Stimulated activated CD8-positive, alpha-beta memory T cell treated with anti-CD3 and anti-CD28 coated beads, Interleukin-12 subunit alpha, Interleukin-12 subunit beta, amount 100 ng/mL, for 24 hours (primary cell): Measurements from ENCODE around the gene EPHB6.

Experiments used
- DNase-seq: peaks from one replicate; pipeline ENCODE4 v3.0.0-alpha.2; 2020; ENCODE audit errors: extremely low read depth

The EPHB6 gene

DNA sequence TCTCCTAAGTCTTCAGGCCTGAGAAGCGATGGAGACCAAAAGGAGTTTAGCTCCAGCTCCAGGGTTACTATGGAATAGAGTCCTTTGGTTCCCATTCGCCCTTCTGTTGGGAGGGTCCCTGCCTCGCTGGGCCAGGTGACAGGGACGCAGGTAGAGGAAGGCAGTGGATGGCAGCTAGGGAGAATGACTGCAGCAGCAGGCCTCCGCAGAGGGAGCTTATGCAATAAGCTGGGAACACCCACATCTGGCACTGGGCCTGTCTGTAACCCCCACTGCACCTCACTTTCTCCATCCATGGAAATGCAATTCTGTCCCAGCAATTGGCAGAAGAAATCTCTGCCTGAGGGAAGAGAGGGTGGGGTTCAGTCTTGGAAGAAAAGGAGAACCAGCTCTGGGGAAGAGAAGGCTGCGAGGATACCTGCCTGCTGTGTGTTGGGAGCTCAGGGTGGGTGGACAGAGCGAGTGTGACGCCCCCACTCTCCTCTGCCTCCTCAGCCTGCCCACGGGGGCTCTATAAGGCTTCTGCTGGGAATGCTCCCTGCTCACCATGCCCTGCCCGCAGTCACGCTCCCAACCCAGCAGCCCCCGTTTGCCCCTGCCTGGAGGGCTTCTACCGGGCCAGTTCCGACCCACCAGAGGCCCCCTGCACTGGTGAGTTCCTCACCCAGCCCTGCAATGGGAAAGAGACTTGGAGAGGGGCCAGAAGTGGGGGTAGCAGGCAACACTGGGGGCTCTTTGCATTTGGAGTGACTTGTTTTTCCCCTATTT, 10.3 kb downstream of the EPHB6 start:
- no peak for DNase-seq

DNA sequence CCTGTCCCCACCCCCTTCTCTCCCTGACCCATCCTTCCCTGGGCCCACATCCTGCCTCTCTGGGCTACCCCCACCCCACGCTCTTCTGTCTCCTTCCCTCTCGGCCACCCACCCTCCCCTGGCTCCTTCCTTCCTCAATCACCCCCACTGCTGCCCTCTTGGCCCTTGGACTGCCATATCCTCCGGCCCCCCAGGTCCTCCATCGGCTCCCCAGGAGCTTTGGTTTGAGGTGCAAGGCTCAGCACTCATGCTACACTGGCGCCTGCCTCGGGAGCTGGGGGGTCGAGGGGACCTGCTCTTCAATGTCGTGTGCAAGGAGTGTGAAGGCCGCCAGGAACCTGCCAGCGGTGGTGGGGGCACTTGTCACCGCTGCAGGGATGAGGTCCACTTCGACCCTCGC, 10.9 kb downstream of the EPHB6 start:
- no peak for DNase-seq

DNA sequence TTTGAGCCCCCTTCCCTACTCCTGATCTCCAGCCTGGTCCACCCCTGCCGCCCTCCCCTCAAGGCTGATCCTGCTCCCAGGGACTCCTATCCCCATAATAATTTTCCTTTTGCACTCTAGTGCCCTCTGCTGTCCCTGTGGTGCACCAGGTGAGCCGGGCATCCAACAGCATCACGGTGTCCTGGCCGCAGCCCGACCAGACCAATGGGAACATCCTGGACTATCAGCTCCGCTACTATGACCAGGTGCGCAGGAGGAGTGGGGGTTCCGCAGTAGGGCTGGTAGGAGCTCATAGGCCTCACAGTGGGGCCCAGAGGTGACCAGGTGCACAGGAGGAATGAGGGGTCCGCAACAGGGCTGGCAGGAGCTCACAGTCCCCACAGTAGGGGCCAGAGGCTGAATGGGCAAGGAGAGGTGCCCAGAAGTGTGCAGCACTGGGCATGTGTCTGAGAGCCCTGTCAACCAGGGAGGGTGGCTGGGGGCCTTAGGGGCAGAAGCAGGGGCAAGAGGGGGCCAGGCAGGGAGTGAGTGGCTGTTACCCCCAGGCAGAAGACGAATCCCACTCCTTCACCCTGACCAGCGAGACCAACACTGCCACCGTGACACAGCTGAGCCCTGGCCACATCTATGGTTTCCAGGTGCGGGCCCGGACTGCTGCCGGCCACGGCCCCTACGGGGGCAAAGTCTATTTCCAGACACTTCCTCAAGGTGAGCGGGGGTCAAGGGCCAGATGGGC, 11.7 kb downstream of the EPHB6 start:
- DNase-seq = no peak

DNA sequence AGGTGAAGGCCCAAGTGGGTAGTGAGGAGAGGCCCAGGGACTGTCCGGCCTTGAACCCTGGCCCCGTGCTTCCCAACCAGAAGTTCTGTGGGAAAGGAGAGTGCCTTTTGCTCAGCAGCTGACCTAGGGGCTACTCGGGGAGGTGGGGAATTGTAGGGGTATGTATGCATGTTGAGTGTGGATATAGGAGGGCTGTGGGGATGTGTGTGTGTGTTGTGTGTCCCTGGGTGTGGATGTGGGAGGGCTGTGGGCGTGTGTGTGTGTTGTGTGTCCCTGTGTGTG, 12.2 kb downstream of the EPHB6 start:
- DNase-seq = no peak

DNA sequence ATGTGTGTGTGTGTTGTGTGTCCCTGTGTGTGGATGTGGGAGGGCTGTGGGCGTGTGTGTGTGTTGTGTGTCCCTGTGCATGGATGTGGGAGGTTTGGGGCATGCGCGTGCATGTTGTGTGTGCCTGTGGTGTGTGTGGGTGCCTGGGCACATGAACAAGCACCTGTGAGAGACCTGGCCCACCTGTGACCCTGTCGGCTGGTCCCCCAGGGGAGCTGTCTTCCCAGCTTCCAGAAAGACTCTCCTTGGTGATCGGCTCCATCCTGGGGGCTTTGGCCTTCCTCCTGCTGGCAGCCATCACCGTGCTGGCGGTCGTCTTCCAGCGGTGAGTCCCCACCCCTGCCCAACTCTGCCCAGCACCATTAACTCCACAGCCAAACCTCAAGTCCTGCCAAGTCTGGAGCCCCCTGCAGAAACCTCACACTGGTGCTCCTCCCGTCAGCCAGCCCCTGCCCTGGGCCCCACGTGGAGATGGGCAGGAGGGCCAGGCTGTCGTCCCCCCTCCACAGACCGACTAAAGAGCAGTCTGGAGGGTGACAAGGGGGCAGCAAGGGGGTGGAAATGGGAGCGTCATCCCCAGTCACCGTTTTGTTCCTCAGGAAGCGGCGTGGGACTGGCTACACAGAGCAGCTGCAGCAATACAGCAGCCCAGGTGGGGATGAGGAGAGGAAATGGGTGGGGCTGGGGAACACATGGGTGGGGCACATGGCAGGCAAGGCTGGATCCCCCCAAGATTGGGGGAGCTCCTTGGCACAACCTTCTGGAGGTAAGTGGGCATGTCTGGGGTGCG, 12.7 kb downstream of the EPHB6 start:
- DNase-seq = no peak

DNA sequence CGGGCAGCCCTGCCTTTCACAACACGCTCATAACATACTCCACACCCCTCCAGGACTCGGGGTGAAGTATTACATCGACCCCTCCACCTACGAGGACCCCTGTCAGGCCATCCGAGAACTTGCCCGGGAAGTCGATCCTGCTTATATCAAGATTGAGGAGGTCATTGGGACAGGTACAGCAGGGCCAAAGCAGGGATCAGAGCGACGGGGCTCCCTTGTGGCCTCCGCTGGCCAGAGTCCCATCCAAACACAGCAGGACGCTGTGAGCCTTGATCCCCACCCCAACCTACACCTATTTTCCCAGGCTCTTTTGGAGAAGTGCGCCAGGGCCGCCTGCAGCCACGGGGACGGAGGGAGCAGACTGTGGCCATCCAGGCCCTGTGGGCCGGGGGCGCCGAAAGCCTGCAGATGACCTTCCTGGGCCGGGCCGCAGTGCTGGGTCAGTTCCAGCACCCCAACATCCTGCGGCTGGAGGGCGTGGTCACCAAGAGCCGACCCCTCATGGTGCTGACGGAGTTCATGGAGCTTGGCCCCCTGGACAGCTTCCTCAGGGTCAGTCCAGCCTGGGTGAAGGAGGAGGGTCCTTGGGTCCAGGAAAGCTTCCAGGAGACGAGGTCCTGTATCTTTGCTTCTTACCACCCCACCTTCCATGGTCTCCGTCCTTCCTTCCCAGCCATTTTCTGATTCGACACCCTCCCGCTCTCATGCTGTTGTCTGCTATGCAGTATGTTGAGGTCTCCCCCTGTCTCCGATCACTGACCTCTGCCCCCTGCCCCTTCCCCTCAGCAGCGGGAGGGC, 13.5 kb downstream of the EPHB6 start:
- no peak for DNase-seq

DNA sequence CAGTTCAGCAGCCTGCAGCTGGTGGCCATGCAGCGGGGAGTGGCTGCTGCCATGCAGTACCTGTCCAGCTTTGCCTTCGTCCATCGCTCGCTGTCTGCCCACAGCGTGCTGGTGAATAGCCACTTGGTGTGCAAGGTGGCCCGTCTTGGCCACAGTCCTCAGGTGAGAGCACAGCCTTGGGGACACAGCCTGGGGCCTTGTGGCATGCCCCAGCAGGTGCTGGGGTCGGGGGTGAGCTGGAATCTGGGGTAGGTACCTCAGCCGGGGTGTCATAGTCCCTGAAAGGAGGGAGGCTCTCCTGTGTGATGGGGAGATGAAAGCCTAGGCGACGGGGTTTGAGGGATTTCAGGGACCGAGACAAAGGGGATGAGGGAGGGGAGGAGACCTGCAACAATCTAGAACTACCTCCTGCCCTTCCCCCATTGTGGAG, 14.1 kb downstream of the EPHB6 start:
- DNase-seq = no peak

DNA sequence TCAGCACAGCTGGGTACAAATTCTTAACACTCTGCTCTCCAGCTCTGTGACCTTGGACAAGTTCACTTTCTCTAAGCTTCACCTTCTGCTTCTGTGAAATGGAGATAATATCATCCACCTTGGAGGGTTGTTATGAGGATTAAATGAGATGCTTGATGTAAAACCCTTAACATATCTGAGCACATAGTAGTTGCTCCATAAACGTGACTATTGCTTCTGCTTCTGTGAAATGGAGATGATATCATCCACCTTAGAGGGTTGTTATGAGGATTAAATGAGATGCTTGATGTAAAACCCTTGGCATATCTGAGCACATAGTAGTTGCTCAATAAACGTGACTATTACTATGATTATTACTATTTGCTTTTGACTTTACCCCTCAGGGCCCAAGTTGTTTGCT, 14.6 kb downstream of the EPHB6 start:
- no peak for DNase-seq

DNA sequence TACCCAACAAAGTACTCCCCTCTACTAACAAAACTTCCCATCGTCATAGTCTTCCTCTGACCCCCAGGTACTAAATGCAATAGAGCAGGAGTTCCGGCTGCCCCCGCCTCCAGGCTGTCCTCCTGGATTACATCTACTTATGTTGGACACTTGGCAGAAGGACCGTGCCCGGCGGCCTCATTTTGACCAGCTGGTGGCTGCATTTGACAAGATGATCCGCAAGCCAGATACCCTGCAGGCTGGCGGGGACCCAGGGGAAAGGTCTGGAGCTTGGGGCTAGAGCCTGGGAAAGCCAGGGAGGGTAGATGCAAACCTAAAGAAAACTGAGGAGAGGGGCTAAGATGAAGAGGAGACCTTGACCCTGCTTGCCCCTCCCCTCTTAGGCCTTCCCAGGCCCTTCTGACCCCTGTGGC, 15.3 kb downstream of the EPHB6 start:
- no peak for DNase-seq

DNA sequence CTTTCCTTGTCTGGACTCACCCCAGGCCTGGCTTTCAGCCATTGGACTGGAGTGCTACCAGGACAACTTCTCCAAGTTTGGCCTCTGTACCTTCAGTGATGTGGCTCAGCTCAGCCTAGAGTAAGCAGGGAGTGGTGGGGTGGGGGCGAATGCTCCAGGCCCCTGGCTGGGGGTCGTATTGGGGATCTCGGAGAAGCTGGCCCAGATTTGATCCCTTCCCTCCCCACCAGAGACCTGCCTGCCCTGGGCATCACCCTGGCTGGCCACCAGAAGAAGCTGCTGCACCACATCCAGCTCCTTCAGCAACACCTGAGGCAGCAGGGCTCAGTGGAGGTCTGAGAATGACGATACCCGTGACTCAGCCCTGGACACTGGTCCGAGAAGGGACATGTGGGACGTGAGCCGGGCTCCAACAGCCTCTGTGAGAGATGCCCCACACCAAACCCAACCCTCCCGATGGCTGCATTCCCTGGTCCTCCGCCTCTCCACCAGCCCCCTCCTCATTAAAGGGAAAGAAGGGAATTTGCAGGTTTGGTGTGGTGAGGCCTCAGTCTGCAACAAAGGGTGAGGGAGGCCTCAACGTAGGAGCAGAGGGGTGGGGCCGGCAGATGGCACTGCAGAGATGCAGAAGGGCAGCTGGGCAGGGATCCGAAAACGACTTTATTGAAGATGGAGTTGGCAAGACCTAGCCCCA, 15.8 kb downstream of the EPHB6 start:
- DNase-seq = no peak

DNA sequence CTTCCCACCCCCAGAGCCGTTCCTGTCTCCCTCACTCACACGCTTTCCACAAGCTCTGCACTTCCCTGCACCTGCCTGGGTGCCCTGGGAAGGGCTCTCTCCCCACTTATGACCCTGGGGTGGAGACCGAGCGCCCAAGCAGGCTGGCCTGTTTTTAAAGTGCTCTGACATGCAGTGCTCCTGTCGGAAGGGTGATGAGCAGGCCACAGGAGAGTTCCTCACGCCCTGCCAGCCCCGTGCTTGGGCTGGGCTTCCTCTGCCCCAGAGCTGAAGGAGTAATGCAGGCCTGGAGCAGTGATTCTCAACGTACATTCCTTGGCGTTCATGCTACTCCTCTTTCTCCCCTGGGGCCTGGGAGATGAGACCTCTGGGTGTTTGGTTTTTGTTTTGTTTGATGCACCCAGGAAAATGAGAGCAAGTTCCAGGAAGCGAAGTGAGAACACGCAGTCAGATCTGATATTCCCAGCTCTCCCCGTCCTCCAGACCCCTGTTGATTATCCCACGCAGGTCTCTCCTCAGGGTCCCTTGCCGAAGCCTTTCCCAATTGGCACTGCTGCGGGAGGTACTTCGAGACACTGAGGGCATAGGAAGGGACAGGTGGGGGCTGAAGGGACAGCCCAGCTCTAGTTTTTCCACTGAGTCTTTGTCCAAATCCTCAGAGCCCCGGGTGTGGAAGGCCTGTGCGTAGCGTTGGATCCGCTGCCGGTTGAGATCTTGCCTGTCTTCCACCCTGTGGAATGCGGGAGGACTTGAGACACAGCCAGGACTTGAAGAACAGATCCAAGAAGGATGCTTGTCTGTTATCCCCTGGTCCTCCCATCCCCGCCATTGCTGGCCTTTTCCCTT, 16.6 kb downstream of the EPHB6 start:
- no peak for DNase-seq

DNA sequence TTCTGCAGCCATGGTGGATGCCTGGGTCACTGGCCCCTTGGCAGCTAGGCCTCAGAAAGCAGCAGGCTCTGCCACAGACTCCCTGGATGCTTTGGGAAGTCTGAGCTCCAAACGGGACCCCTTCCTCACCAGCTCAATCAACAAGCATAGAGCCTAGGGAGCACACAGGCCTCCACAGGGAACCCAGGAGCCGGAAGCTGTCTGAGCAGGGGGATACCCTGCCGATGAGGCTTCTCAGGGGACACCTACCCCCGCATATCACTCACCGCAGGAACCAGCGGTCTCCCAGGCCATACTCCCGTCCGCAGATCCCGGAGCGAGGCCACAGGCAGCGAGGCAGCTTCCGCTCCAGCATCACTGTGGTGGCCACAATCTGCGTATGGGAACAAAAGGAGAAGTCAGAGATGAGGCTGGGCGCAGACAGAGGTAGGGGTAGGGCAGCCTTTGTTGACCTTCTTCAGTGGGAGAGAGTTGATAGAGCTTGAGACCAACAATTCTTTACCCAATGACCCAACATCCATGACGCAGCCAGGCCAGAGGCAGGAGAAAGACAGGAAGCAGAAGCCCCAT, 17.3 kb downstream of the EPHB6 start:
- no peak for DNase-seq

DNA sequence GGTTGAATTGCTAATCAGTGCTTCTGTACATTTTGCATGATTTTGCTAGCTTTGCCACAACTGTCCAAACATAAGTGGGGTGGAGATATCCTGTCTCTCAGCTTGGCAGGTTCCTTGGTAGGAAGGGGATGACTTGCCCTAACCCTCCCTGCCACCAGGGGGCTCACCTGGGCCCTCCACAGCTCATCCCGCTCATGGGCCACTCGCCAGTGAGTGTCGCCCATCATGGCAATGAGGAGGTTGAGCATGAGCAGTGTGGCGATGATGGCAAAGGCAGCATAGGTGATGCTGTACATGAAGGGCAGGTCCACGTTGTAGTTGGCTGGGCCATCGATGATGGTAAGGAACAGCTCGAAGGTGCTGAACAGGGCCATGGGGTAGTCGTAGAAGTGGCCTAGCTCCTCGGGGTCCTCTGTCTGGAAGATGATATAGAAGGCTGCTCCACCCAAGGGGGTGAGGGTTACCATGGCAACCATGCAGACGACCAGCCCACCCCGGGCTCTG, 18.5 kb downstream of the EPHB6 start:
- DNase-seq = no peak

DNA sequence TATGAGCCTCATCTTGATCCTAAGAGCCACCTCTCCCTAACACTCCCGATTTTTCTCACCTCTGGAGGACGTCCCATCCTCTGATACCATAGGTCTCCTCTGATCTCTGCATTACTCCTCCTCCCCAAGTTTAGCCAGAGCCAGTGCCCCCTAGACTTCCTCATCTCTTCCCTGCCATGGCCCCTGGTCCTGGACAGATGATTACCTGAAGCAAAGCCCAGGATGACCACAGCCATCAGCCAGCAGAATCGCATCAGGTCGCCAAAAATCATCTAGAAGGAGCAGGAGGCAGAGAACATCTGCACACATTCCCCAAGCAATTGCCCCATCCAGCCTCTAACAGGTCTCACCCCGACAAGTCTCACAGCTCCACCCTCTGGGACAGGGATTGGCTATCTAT, 19.0 kb downstream of the EPHB6 start:
- DNase-seq = no peak

DNA sequence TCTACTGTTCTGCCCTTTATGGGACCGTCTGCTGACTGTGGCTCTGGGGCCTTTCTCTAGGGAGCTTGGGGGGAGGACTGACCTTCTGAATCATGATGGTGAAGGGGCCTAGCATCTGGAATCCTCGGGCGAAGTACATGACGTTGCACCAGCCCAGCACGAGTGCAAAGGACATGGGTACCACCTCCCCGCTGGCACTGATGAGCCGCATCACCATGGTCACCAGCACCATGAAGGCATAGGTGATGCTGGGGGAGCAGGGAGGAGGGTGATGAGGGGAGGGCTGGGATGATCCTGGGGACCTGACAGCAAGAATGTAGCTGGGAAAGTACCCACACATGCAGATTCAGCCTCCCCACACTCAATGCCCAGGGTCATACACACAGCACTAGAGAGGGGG, 19.5 kb downstream of the EPHB6 start:
- no peak for DNase-seq

DNA sequence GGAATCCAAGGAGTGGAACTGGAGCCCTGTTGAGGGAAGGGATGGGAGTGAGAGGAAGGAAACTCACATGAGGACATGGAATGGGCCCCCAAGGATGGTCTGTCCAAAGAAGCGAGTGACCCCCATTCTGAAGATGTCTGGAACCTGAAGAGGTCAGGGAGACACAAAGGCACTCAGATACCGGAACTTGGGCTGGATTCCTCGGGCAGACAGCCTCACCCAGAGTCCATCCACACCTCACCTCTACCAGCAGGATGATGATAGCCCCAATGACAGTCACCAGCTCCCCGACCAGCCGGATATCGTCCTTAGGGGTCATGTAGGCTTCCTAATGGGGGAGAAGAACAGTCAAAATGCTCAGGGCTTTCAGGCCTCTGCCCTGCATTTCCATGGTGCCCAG, 20.0 kb downstream of the EPHB6 start:
- DNase-seq = no peak

DNA sequence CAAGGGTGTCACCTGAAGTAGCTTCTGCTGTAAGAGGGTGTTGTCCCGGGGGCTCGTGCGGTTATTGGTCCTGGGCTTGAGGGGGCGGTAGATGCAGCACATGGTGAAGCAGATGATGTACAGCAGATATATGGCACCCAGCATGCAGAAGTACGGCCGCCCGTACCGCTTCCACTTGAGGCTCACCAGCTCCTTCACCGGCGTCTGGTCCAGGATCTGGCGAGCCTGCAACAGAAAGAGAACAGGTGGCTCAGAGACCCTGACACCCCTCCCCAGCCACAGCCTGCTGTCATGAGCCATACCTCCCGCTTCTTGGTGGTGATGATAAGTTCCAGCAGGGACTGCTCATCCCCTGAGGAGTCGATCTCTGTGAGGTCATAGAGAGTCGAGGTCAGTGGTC, 20.6 kb downstream of the EPHB6 start:
- no peak for DNase-seq

DNA sequence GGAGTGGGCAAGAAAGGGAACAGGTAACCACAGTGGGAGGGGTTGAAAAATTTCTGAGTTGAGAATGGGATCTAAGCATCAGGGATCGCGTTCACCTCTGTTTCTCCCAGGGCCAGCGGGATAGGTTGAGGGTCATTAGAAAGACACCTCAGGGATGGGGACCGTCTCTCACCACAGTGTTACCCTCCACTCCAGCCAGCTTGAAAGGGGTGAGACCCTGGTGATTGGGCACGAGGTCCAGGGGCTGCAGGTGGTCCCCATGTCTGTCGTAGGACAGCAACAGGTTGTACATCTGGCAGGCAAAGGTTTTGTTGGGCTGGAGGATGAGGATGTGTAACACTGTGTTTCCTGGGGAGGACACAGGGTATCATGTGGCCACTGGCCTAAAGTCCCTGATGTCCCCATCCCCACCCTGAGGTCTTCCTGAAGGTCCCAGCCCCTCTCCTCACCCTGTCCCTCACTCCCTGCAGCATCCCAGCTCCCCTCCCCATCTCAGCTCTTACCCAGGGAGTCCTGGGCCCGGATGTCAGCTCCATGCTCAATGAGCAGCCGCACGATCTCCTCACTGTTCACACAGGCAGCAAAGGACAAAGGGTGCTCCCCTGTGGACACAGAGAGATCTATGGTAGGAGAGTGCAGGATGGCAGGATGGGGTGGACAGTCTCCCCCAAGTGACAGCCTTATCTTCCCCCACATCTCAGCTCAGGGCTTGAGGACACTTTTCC, 21.5 kb downstream of the EPHB6 start:
- DNase-seq = no peak
